ENCODE measurements around the gene TRMT1.

TRMT1 gene

DNA sequence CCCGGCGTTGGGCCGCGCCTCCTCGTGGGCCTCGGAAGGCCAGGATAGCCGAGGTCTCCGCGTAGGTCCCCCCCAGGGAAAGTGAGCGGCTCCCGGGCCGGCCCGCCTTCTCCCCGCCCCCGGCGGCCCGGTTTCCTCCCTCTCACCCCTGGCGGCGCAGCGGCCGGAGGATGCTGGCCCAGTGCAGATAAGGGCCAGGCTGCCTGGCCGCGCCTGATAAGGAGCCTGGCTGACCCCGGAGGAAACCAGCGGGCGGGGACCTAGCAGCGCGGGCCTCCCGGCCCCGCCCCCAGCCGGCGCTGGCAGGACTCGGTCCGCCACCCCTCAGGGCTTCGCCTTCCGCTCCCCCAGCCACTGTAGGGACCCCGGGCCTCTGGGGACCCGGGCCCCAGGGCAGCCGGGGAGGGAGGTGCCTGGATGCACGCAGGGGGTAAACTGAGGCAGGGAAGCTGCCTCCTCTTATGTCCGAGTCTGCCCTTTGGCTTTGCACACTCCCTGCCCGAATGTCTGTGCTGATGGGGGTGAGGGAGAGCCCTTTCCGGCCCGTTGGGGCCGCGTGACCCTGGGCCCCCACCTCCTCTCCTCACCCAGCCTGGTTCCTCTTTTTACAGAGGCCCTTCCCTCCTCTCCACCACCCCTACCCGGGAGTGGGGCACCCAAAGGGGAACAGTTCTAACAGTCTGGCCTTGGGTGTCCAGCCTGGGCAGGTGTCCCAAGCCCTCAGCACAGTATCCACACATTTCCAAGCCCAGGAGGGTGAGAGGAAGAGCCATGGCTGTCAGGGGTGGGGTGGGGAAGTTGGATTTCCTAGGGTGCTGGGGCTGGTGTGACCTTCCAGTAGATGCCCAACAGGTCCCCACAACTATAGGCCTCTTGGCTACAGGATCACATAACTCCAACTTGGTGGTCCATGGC lies 13.6 kb downstream of the TRMT1 start, which contains the start of gene LYL1:
Gene LYL1, minus strand, starts transcription at position 193 of the 915 bp plus-strand sequence. CDS start 1,687 bp downstream, outside the sequence.
- H3K9me3 ChIP-seq (ENCODE audit: insufficient read depth, low read length) = no peaks in the 10 kb centered on the region
- no peak within 1 kb of the TSS for H3K4me3 ChIP-seq (ENCODE audit: insufficient read length, low read depth)
- peaks cover 9% of the 10 kb centered on the region for H3K4me1 ChIP-seq (ENCODE audit: insufficient read depth, insufficient read length)
- H3K36me3 ChIP-seq (ENCODE audit: insufficient read depth, insufficient read length, low read length) = peaks cover 32% of the 10 kb centered on the region
- TF ChIP-seq YY1 (IDR thresholded peaks at IDR 0.05; ENCODE audit: insufficient read depth, insufficient read length) = no peak
- no peak for TF ChIP-seq SUZ12 (IDR thresholded peaks at IDR 0.05; ENCODE audit: extremely low read depth, insufficient read depth, insufficient read length)
- TF ChIP-seq ZNF274 (IDR thresholded peaks at IDR 0.05; ENCODE audit: low read depth, low read length) = no peak
- H3K9ac ChIP-seq (ENCODE audit: insufficient read length, low read depth) = no peak within 1 kb of the TSS
- DNase-seq (ENCODE audit: low read depth, low spot score) = no peak
- peaks cover 10% of the 10 kb centered on the region for H3K27me3 ChIP-seq (ENCODE audit: insufficient read depth, insufficient read length)

DNA sequence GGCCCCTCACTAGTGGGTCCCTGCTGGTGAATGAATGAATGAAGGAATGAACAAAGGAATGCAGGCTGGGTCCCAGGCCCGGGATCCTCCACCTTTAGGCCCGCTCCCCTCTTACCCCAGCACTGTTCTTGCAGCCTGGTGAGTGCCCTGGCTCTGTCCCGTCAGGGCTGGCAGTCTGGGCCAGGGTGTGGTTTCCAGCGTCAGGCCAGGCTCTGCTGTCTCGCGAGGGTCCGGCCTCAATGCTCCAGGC lies 14.2 kb downstream of the TRMT1 start:
- Histone ChIP-seq H3K9ac (ENCODE audit: insufficient read length, low read depth) (no peak overlapping the region), H3K4me3 (ENCODE audit: insufficient read length, low read depth) (no peak overlapping the region), H3K27me3 (ENCODE audit: insufficient read depth, insufficient read length) (peaks cover 14% of the 10 kb centered on the region), H3K4me1 (ENCODE audit: insufficient read depth, insufficient read length) (peaks cover 9% of the 10 kb centered on the region), H3K9me3 (ENCODE audit: insufficient read depth, low read length) (no peaks in the 10 kb centered on the region), H3K36me3 (ENCODE audit: insufficient read depth, insufficient read length, low read length) (peaks cover 27% of the 10 kb centered on the region)
- DNase-seq (ENCODE audit: low read depth, low spot score) = no peak
- TF ChIP-seq YY1 (IDR thresholded peaks at IDR 0.05; ENCODE audit: insufficient read depth, insufficient read length) (no peak), ZNF274 (IDR thresholded peaks at IDR 0.05; ENCODE audit: low read depth, low read length) (no peak), SUZ12 (IDR thresholded peaks at IDR 0.05; ENCODE audit: extremely low read depth, insufficient read depth, insufficient read length) (no peak)

DNA sequence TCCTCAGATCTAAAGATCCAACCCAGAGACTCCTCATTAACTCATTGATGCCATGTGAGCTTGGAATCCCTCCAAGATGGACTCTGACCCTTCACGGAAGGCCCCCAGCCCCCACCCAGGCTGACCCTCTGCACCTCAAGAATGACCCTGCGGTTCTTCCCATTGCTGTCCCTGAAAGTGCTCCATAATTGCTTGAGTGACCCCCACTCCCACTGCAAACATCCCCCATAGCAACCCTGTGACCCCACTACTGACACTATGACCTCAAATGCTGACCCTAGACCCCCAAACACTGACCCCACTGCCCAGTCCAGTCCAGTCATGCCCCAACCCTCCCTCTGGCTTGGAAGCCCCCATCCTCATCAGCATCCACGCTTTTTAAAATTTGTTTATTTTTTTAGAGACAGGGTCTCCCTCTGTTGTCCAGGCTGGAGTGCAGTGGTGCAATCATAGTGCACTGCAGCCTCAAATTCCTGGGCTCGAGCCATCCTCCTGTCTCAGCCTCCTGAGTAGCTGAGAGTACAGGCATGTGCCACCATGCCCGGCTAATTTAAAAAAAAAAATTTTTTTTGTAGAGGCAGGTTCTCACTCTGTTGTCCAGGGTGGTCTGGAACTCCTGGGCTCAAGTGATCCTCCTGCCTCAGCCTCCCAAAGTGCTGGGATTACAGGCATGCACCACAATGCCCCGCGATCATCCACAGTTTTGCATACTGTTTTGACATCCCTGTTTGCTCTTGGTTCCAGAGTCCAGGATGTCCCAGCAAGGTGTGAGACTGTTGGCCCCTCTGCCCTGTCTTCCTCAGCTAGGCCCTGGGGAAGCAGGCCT lies 14.7 kb downstream of the TRMT1 start:
- H3K4me1 ChIP-seq (ENCODE audit: insufficient read depth, insufficient read length) = peaks cover 9% of the 10 kb centered on the region
- H3K9me3 ChIP-seq (ENCODE audit: insufficient read depth, low read length) = no peaks in the 10 kb centered on the region
- no peak for DNase-seq (ENCODE audit: low read depth, low spot score)
- no peak overlapping the region for H3K4me3 ChIP-seq (ENCODE audit: insufficient read length, low read depth)
- no peak overlapping the region for H3K9ac ChIP-seq (ENCODE audit: insufficient read length, low read depth)
- TF ChIP-seq YY1 (IDR thresholded peaks at IDR 0.05; ENCODE audit: insufficient read depth, insufficient read length) = no peak
- TF ChIP-seq ZNF274 (IDR thresholded peaks at IDR 0.05; ENCODE audit: low read depth, low read length) = no peak
- no peak for TF ChIP-seq SUZ12 (IDR thresholded peaks at IDR 0.05; ENCODE audit: extremely low read depth, insufficient read depth, insufficient read length)
- H3K36me3 ChIP-seq (ENCODE audit: insufficient read depth, insufficient read length, low read length) = peaks cover 25% of the 10 kb centered on the region
- H3K27me3 ChIP-seq (ENCODE audit: insufficient read depth, insufficient read length) = peaks cover 19% of the 10 kb centered on the region

DNA sequence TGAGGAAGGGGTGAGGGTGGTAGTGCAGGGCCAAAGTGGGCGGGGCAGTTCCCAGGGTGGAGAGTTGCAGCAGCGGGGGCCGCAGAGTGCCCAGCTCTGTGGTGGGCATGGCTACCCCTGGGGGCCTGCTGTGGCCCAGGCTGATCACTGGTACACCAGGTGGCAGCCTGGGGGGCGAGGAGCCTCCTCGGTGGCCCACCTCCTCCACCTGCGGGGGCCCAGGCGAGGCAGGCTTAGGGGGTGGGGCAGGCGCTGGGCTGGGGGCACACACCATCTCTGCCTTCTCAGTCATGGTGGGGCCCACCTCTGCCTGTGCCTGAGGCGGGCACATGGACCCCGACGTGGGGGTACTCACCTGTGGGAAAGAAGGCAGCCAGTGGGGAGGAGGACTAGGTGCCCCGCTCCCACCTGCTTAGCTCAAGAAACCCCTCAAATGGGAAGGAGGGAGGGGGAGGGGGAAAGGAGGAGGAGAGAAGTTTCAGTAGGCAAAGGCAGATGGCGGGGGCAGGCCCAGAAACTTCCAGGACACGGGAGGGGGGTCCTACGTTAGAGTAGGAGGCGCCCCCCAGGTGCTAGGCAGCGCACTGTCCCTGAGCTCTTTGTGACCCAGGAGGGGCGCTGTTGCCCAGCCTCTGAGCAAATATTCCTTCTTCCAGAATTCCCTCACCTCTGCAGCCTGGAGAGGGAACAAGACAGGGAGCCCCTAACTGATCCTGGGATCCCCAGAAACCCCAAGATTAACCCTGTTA lies 15.5 kb downstream of the TRMT1 start:
- H3K9ac ChIP-seq (ENCODE audit: insufficient read length, low read depth) = no peak overlapping the region
- peaks cover 9% of the 10 kb centered on the region for H3K4me1 ChIP-seq (ENCODE audit: insufficient read depth, insufficient read length)
- peaks cover 22% of the 10 kb centered on the region for H3K36me3 ChIP-seq (ENCODE audit: insufficient read depth, insufficient read length, low read length)
- TF ChIP-seq YY1 (IDR thresholded peaks at IDR 0.05; ENCODE audit: insufficient read depth, insufficient read length) (no peak), ZNF274 (IDR thresholded peaks at IDR 0.05; ENCODE audit: low read depth, low read length) (no peak), SUZ12 (IDR thresholded peaks at IDR 0.05; ENCODE audit: extremely low read depth, insufficient read depth, insufficient read length) (no peak)
- no peak for DNase-seq (ENCODE audit: low read depth, low spot score)
- H3K4me3 ChIP-seq (ENCODE audit: insufficient read length, low read depth) = no peak overlapping the region
- no peaks in the 10 kb centered on the region for H3K9me3 ChIP-seq (ENCODE audit: insufficient read depth, low read length)
- H3K27me3 ChIP-seq (ENCODE audit: insufficient read depth, insufficient read length) = peaks cover 23% of the 10 kb centered on the region

DNA sequence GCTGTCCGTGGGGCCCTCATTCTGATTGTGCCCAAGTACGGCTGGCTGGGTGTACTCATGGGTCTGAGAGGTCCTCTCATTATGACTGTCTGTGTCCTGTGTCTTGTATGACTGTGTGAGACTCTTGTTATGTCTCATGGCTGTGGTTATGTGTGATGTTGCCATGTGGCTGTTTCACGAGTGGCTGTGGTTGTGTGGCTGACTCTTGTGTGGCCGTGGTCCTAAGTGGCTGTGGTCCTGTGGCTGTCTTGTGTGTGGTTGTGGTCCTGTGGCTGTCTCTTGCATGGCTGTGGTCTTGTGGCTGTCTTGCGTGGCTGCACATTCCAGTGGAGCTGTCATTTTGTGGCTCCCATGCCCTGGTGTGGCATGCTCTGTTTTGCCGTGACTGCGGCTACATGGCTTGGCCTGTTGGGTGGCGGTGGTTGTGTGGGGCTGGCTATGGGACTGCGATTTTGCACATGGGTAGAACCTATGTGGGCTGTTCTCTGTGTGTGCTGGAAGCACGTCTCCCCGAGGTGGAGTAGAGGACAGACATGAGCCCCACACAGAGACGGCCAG lies 16.4 kb downstream of the TRMT1 start:
- Histone ChIP-seq H3K27me3 (ENCODE audit: insufficient read depth, insufficient read length) (peaks cover 23% of the 10 kb centered on the region), H3K36me3 (ENCODE audit: insufficient read depth, insufficient read length, low read length) (peaks cover 17% of the 10 kb centered on the region), H3K4me1 (ENCODE audit: insufficient read depth, insufficient read length) (peaks cover 9% of the 10 kb centered on the region), H3K4me3 (ENCODE audit: insufficient read length, low read depth) (no peak overlapping the region), H3K9me3 (ENCODE audit: insufficient read depth, low read length) (no peaks in the 10 kb centered on the region), H3K9ac (ENCODE audit: insufficient read length, low read depth) (no peak overlapping the region)
- no peak for DNase-seq (ENCODE audit: low read depth, low spot score)
- TF ChIP-seq YY1 (IDR thresholded peaks at IDR 0.05; ENCODE audit: insufficient read depth, insufficient read length) = no peak

DNA sequence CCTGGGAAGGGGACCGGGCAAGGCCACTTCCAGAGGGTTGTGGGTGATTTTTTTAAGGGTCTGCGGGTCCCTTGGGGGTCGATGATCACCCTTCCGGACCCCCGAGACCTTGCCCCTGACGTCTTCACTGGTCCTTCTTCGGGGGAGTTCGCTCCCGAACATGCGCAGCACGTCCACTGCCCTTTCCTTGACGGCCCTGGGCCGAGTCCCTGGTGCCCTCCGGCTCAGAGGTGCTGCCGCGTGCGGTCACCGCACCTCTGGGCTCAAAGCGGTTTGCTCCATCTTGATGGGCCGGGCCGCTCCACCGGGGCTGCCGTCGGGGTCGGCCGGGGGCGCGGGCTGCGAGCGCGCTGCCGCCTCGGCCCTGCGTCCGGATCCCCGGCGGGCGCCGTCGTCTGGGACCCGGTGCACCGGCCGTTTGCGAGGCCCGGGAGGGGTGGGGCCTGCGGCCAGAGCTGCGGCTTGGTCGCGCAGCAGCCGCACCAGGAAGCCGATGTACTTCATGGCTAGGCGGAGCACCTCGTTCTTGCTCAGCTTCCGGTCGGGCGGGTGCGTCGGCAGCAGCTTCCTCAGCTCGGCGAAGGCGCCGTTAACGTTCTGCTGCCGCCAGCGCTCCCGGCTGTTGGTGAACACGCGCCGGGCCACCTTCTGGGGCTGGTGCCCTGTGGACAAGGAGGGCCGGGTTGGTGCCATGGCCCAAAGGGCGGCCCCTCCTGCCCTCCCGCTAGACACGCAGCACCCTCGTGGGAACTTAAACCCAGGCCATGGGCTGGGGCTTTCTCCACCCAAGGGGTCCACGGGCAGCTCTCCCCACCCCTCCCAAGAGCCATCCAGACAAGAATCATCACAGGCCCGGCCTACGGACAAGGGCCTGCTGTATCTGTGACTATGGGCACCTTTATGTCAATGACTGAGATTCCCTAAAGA lies 17.2 kb downstream of the TRMT1 start:
- no peak for DNase-seq (ENCODE audit: low read depth, low spot score)
- Histone ChIP-seq H3K36me3 (ENCODE audit: insufficient read depth, insufficient read length, low read length) (peaks cover 9% of the 10 kb centered on the region), H3K27me3 (ENCODE audit: insufficient read depth, insufficient read length) (peaks cover 26% of the 10 kb centered on the region), H3K4me1 (ENCODE audit: insufficient read depth, insufficient read length) (peaks cover 6% of the 10 kb centered on the region), H3K9me3 (ENCODE audit: insufficient read depth, low read length) (no peaks in the 10 kb centered on the region), H3K9ac (ENCODE audit: insufficient read length, low read depth) (no peak overlapping the region), H3K4me3 (ENCODE audit: insufficient read length, low read depth) (no peak overlapping the region)
- TF ChIP-seq YY1 (IDR thresholded peaks at IDR 0.05; ENCODE audit: insufficient read depth, insufficient read length) = no peak
- no peak for TF ChIP-seq SUZ12 (IDR thresholded peaks at IDR 0.05; ENCODE audit: extremely low read depth, insufficient read depth, insufficient read length)
- no peak for TF ChIP-seq ZNF274 (IDR thresholded peaks at IDR 0.05; ENCODE audit: low read depth, low read length)
